Measurements from ENCODE around the gene WNT1.

WNT1 gene

DNA sequence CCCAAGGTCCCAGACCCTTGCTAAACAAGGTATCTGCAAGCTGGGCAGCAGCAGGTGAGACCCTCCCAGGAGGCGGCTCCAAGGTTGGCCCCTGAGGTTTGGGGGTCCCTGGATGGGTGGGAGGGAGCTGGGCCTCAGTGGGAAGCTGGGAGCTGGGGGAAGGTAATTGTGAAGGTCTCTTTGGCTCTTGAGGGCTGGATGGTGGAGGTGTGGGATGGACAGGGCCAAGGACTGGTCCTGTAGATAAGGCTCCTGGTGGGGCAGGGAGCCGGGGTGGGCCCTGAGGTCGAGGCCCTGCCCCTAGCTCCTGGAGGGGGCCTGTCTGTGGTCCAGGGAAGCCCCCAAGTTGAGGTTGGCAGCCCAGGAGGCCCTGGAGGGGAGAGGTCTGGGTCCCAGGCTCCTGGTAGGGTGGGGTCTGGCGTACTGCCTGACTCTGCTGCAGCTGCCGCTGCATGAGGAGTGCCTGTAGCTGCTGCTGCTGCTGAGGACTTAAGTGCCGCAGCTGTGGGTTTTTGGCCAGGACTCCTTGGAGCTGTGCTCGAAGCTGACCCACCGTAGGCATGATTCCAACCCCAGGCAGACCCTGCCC, 53.5 kb downstream of the WNT1 start:
- no peak for DNase-seq

Measured in NCI-H774 (cell line).